ENCODE results near the gene SOX12. TPM values are rescaled to one million over a fixed set of nuclear protein-coding genes. Genes with fewer than 3 reads are reported as not detected.
"Not testable (repeated sequence)": the region's sequence is repeated elsewhere in the genome, so short reads cannot be mapped to it uniquely, and the experiment has no call there.

The SOX12 gene
- total RNA-seq, 1 donor = 7.7 TPM

DNA sequence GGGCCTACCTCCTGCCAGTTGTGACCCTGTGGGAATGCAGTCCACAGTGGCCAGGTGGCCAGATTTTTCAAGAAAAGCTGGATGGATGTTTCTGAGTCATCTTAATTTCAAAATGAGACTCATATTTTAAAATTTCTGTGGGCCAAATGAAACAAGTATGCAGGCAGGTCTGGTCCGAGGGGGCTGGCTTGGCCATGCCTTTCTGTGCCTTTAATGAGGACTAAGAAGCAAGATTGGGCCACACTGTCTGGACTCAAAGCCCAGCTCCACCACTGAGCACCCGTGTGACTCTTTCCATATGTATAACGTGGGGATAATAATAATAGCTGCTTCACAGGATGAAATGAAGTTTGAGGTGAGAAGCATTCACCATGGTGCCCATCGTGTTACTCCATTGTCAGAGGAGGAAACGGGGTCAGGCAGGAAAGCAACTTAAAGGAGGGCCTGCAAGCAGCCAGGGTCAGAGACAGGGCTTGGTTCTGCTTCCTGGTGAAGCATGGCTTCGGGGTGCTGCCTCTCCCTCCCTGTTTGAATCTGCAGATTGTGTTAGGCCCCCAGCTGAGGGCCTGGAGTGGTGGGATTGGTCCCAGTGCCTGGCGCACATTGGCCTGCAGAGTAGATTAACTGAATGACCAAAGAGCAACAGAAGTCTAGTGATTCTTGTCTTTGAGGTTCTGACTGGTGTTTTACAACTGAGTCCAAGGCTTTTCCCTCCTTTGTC lies 3.8 kb downstream of the SOX12 start:
- DNase-seq (ENCODE audit: low read depth) = no peak
- peak overlapping the region; percentile 90 for H3K4me3 ChIP-seq (ENCODE audit: low read depth, low read length)
- TF ChIP-seq, protein P1, sequence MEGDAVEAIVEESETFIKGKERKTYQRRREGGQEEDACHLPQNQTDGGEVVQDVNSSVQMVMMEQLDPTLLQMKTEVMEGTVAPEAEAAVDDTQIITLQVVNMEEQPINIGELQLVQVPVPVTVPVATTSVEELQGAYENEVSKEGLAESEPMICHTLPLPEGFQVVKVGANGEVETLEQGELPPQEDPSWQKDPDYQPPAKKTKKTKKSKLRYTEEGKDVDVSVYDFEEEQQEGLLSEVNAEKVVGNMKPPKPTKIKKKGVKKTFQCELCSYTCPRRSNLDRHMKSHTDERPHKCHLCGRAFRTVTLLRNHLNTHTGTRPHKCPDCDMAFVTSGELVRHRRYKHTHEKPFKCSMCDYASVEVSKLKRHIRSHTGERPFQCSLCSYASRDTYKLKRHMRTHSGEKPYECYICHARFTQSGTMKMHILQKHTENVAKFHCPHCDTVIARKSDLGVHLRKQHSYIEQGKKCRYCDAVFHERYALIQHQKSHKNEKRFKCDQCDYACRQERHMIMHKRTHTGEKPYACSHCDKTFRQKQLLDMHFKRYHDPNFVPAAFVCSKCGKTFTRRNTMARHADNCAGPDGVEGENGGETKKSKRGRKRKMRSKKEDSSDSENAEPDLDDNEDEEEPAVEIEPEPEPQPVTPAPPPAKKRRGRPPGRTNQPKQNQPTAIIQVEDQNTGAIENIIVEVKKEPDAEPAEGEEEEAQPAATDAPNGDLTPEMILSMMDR (IDR thresholded peaks at IDR 0.05; ENCODE audit: insufficient read depth, low read length) = no peak

DNA sequence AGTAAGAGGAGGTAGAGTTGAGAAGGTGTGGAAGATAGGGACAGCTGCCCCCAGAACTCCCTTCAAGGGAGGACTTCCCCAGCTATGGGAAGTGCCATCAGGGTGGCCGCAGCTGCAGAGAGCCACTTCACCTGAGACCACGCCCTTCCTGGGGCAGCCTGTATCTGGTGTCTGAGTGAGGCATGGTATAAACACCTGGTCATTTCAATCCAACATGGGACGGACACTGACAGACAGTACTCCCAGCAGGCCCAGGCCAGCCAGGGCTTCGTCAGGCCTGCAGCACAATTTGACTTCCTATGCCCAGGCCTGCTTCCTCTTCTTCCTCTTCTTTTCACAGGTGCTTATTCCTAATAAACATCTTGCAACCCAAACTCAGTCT lies 4.5 kb downstream of the SOX12 start:
- no peak for DNase-seq (ENCODE audit: low read depth)
- TF ChIP-seq, protein P1 (IDR thresholded peaks at IDR 0.05; ENCODE audit: insufficient read depth, low read length) = no peak
- no peak overlapping the region for H3K4me3 ChIP-seq (ENCODE audit: low read depth, low read length)

DNA sequence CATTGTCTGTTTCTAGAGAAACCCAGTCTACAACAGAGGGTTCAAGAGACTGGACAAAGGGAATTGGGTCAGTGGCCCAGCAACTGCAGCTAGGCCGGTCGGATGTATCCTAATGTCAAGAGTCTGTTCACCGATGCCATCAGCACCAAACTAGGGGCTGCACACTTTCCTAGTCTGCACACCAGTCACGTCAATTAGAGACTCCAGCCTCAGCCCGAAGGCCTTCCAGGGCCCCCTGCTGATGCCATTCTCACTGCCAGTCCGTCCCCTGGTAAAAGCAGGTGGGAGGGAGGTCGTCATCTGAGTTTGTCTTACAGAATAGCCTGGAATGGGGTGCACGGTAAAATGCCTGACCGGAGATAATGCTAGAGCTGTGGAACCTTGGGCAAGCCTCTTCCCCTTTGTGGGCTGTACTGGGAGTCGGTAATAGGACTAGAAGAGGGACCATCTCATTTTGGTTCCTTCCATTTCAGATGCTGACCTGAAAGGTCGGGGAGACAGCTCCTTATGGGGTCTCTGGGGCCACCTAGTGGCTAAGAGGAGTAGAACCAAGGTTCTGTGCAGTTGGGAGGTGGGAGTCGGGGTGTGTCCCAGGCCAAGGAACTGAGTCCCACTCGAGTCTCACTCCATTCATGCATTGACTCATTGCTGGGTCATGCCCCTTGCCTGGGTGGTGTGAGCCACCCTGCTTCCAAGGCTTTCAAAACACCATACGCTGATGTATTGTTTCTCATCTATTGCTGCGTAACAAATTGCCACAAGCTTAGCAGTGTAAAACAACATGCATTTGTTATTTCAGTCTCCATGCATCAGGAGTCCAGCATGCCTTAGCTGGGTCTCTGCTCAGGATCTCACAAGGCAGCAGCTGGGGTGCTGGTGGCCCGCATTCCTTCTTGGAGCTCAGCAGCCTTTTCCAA lies 5.1 kb downstream of the SOX12 start:
- TF ChIP-seq, protein P1 (IDR thresholded peaks at IDR 0.05; ENCODE audit: insufficient read depth, low read length) = peak; percentile 90
- no peak overlapping the region for H3K4me3 ChIP-seq (ENCODE audit: low read depth, low read length)
- peak; percentile 76 for DNase-seq (ENCODE audit: low read depth)

DNA sequence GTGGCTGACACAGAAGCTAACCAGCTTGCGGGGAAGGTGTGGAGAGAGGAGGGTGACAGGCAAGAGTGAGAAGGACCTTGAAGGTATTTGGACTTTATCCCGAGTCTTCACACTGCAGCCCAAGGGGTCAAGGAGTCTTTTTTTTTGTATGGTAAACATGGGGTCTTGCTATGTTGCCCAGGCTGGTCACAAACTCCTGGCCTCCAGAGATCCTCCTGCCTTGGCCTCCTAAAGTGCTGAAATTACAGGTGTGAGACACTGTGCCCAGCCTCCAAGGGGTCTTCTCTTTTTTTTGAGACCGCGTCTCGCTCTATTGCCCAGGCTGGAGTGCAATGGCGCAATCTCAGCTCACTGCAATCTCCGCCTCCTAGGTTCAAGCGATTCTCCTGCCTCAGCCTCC lies 9.2 kb downstream of the SOX12 start:
- TF ChIP-seq, protein P1 (IDR thresholded peaks at IDR 0.05; ENCODE audit: insufficient read depth, low read length) = no peak
- DNase-seq (ENCODE audit: low read depth) = no peak

DNA sequence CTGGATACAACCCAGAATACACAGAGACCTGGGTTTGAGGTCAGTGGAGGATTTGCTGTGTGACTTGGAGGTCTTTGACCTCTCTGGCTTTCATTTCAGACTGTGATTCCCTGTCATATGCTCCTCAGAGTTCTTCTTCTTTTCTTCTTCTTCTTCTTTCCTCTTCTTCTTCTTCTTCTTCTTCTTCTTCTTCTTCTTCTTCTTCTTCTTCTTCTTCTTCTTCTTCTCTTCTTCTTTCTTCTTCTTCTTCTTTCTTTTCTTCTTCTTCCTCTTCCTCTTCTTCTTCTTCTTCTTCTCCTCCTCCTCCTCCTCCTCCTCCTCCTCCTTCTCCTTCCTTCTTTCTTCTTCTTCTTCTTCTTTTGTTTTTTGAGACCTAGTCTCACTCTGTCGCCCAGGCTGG lies 10.7 kb downstream of the SOX12 start:
- not testable (repeated sequence) for H3K4me3 ChIP-seq (ENCODE audit: low read depth, low read length); DNase-seq (ENCODE audit: low read depth)

More for the DNA sequence above, 9.2 kb downstream of the SOX12 start:
- no peak overlapping the region for H3K4me3 ChIP-seq (ENCODE audit: low read depth, low read length)

DNA sequence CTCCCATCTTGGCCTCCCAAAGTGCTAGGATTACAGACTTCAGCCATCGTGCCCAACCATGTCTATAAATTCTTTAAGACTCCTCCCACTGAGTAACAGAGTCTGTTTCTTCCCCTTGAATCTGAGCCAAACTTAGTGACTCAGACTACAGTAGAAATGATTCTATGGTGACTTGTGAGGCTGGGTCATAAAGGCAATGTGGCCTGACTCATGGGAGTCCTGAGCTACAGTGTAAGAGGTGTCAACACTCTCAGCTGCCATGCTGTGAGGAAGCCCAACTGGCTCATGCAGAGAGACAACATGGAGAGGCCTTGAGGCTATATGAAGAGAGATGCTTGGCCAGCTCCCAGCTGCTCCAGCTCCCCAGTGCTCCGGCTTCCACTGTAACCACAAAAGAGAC lies 16.3 kb downstream of the SOX12 start:
- no peak overlapping the region for H3K4me3 ChIP-seq (ENCODE audit: low read depth, low read length)
- TF ChIP-seq, protein P1 (IDR thresholded peaks at IDR 0.05; ENCODE audit: insufficient read depth, low read length) = no peak
- peak; percentile 76 for DNase-seq (ENCODE audit: low read depth)

DNA sequence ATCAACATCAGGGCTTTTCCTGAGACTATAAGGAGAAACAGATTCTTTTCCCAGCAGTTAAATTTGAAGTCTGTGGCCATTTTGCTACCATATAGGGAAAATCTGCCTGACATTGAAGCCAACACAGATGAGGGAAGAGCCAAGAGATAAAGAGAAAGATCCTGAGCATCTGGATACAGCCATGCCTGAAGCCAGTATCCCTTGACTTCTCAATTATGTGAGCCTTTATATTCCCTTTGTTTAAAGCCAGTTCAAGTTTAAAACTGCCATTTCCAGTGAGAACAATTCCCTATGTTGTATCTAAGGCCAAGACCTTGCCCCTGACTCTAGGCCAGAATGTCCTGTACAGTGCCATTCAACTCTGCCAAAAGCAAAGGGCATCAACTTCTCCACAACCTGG lies 17.8 kb downstream of the SOX12 start:
- TF ChIP-seq, protein P1 (IDR thresholded peaks at IDR 0.05; ENCODE audit: insufficient read depth, low read length) = no peak
- no peak overlapping the region for H3K4me3 ChIP-seq (ENCODE audit: low read depth, low read length)
- DNase-seq (ENCODE audit: low read depth) = no peak
